GM23338 (cell line): ENCODE measurements around the gene UTP18. TPM values are rescaled to one million over a fixed set of nuclear protein-coding genes. Genes with fewer than 3 reads are reported as not detected.
"Not testable (repeated sequence)": the region's sequence is repeated elsewhere in the genome, so short reads cannot be mapped to it uniquely, and the experiment has no call there.

Experiments
- ATAC-seq: fragments of 200-7000 bp; cut with Tn5 transposase; 3 replicates; pipeline ENCODE4 v1.9.1; 2020
- DNase-seq: peaks from one replicate; pipeline ENCODE4 v3.0.0-alpha.2; 2015; ENCODE audit warnings: low spot score
- H2AFZ ChIP-seq: fragments of 200-600 bp; sonication (generic); 2 replicates; pipeline ENCODE4 v1.8.0; 2016; ENCODE audit warnings: antibody characterized with exemption, mild to moderate bottlenecking, moderate library complexity
- H3F3A ChIP-seq: fragments of 200-600 bp; sonication (generic); replicated peaks from 2 replicates; pipeline ENCODE4 v1.8.0; 2017; ENCODE audit warnings: antibody characterized with exemption, mixed run types, low read depth
- H3K27ac ChIP-seq: fragments of 200-600 bp; sonication (generic); 2 replicates; pipeline ENCODE4 v1.6.1; 2016; ENCODE audit warnings: low read depth
- H3K27me3 ChIP-seq: fragments of 200-600 bp; sonication (generic); 2 replicates; pipeline ENCODE4 v1.8.0; 2016; ENCODE audit warnings: mild to moderate bottlenecking, mixed run types, moderate library complexity; ENCODE audit not compliant: insufficient read depth
- H3K36me3 ChIP-seq: fragments of 200-600 bp; sonication (generic); 2 replicates; pipeline ENCODE4 v1.8.0; 2016; ENCODE audit warnings: mild to moderate bottlenecking; ENCODE audit not compliant: insufficient read depth
- H3K4me1 ChIP-seq: fragments of 200-600 bp; sonication (generic); 2 replicates; pipeline ENCODE4 v1.8.0; 2016; ENCODE audit warnings: mild to moderate bottlenecking, moderate library complexity; ENCODE audit not compliant: insufficient read depth
- H3K4me2 ChIP-seq: fragments of 200-600 bp; sonication (generic); 2 replicates; pipeline ENCODE4 v1.7.1; 2017; ENCODE audit warnings: mixed run types
- H3K4me3 ChIP-seq: fragments of 200-600 bp; sonication (generic); 2 replicates; pipeline ENCODE4 v1.6.1; 2016; ENCODE audit warnings: mixed run types
- H3K79me2 ChIP-seq: fragments of 200-600 bp; sonication (generic); replicated peaks from 2 replicates; pipeline ENCODE4 v1.8.0; 2017; ENCODE audit warnings: mild to moderate bottlenecking; ENCODE audit not compliant: insufficient read depth
- H3K9me2 ChIP-seq: fragments of 200-600 bp; sonication (generic); 2 replicates; pipeline ENCODE4 v1.8.0; 2017; ENCODE audit not compliant: insufficient read depth
- H4K20me1 ChIP-seq: fragments of 200-600 bp; sonication (generic); replicated peaks from 2 replicates; pipeline ENCODE4 v1.8.0; 2017; ENCODE audit warnings: mild to moderate bottlenecking; ENCODE audit not compliant: insufficient read depth
- H3K27ac Mint-ChIP-seq: 2 replicates; pipeline ENCODE4 v1.8.0; 2020; ENCODE audit warnings: inconsistent platforms, mild to moderate bottlenecking, moderate library complexity, mixed read lengths
- H3K27me3 Mint-ChIP-seq: 3 replicates; pipeline ENCODE4 v1.8.0; 2022; ENCODE audit warnings: low read depth, mild to moderate bottlenecking, moderate library complexity, mixed read lengths, inconsistent platforms; ENCODE audit not compliant: insufficient read depth, poor library complexity
- H3K36me3 Mint-ChIP-seq: 3 replicates; pipeline ENCODE4 v1.8.0; 2021; ENCODE audit warnings: low read depth, mild to moderate bottlenecking, inconsistent platforms, moderate library complexity, mixed read lengths
- H3K4me1 Mint-ChIP-seq: 3 replicates; pipeline ENCODE4 v1.8.0; 2020; ENCODE audit warnings: mild to moderate bottlenecking, inconsistent platforms, mixed read lengths
- H3K4me3 Mint-ChIP-seq: 3 replicates; pipeline ENCODE4 v1.8.0; 2021; ENCODE audit warnings: moderate library complexity, mild to moderate bottlenecking, inconsistent platforms, mixed read lengths
- H3K9me3 Mint-ChIP-seq: 3 replicates; pipeline ENCODE4 v1.8.0; 2020; ENCODE audit warnings: moderate library complexity, mild to moderate bottlenecking, inconsistent platforms, mixed read lengths
- CREB1 ChIP-seq: fragments of 250-450 bp; sonication (Bioruptor Pico); IDR thresholded peaks from 2 replicates; pipeline ENCODE4 v1.5.0; 2020; ENCODE audit warnings: low read depth, mild to moderate bottlenecking, moderate library complexity
- ETS1 ChIP-seq: IDR thresholded peaks from 2 replicates; pipeline ENCODE4 v1.6.1; 2016; ENCODE audit warnings: antibody characterized with exemption
- EZH2 ChIP-seq: fragments of 200-600 bp; sonication (generic); IDR thresholded peaks from one replicate; pipeline ENCODE4 v1.8.0; 2017; ENCODE audit warnings: antibody characterized with exemption, mild to moderate bottlenecking, low read depth; ENCODE audit not compliant: unreplicated experiment
- EZH2phosphoT487 ChIP-seq: fragments of 200-600 bp; sonication (generic); IDR thresholded peaks from one replicate; pipeline ENCODE4 v1.8.1; 2018; ENCODE audit warnings: antibody characterized with exemption; ENCODE audit not compliant: unreplicated experiment
- NANOG ChIP-seq: IDR thresholded peaks from 2 replicates; pipeline ENCODE4 v1.6.1; 2016; ENCODE audit warnings: antibody characterized with exemption, borderline replicate concordance
- POLR2AphosphoS5 ChIP-seq: IDR thresholded peaks from 2 replicates; pipeline ENCODE4 v1.6.1; 2016; ENCODE audit warnings: antibody characterized with exemption, low read depth
- REST ChIP-seq: IDR thresholded peaks from one replicate; pipeline ENCODE4 v1.6.1; 2018; ENCODE audit warnings: antibody characterized with exemption; ENCODE audit not compliant: unreplicated experiment
- ZNF114 ChIP-seq: fragments of 250-450 bp; sonication (Bioruptor Pico); IDR thresholded peaks from 2 replicates; pipeline ENCODE4 v1.5.0; 2020; ENCODE audit warnings: mild to moderate bottlenecking, moderate library complexity
- ZNF331 ChIP-seq: fragments of 250-450 bp; sonication (Bioruptor Pico); IDR thresholded peaks from 2 replicates; pipeline ENCODE4 v1.5.0; 2020; ENCODE audit warnings: low read depth, mild to moderate bottlenecking, moderate library complexity
- polyA plus RNA-seq: library from polyadenylated mRNA; unstranded; fragments of >200 nt; fragmentation: Nextera tagmentation; extraction: Ambion mirVana; gene quantifications from 2 replicates; pipeline ENCODE4 v1.2.1, GENCODE V29; 2016
- total RNA-seq: library from RNA; depleted of rRNA; stranded (reverse); fragments of >200 nt; shearing (Covaris generic); gene quantifications from 2 replicates; pipeline ENCODE4 v1.2.3, GENCODE V29; 2014

UTP18 gene
- total and polyA plus RNA-seq, 2 experiments from 2014 or later = 79.4 to 87.9 TPM

DNA sequence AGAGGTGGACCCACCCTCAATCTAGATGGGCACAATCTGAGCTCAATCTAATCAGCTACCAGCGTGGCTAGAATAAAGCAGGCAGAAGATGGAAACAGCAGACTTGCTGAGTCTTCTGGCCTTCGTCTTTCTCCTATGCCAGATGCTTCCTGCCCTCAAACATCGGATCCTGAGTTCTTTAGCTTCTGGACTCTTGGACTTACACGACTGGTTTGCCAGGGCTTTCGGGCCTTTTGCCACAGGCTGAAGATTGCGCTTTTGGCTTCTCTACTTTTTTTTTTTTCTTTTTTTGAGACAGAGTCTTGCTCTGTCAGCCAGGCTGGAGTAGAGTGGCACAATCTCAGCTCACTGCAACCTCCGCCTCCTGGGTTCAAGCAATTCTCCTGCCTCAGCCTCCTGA is 65.1 kb downstream of the UTP18 start (continued):
- TF ChIP-seq POLR2AphosphoS5 (no peak), REST (no peak), CREB1 (CRISPR knock-in tag) (no peak), EZH2 (no peak), ZNF331 (CRISPR knock-in tag) (no peak), EZH2phosphoT487 (no peak), ZNF114 (CRISPR knock-in tag) (no peak), ETS1 (no peak), NANOG (no peak)

DNA sequence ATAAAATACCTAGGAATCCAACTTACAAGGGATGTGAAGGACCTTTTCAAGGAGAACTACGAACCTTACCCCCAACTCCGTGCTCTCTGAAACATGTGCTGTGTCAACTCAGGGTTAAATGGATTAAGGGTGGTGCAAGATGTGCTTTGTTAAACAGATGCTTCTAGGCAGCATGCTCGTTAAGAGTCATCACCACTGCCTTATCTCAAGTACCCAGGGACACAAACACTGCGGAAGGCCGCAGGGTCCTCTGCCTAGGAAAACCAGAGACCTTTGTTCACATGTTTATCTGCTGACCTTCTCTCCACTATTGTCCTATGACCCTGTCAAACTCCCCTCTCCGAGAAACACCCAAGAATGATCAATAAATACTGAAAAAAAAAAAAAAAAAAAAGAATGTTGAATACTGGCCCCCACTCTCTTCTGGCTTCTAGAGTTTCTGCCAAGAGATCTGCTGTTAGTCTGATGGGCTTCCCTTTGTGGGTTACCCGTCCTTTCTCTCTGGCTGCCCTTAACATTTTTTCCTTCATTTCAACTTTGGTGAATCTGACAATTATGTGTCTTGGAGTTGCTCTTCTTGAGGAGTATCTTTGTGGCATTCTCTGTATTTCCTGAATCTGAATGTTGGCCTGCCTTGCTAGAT is 70.6 kb downstream of the UTP18 start:
- H3F3A ChIP-seq, H3K27me3 ChIP-seq, H3K9me2 ChIP-seq, ATAC-seq, H3K79me2 ChIP-seq, H4K20me1 ChIP-seq, DNase-seq, H3K4me1 Mint-ChIP-seq, H3K36me3 ChIP-seq, H3K4me3 Mint-ChIP-seq, H3K27ac Mint-ChIP-seq, H3K4me3 ChIP-seq, H3K4me1 ChIP-seq, H3K27me3 Mint-ChIP-seq, H3K27ac ChIP-seq, H3K4me2 ChIP-seq, H2AFZ ChIP-seq: not testable (repeated sequence)
- peaks cover 27% of the 10 kb centered on the region for H3K9me3 Mint-ChIP-seq
- H3K36me3 Mint-ChIP-seq = peaks cover 14% of the 10 kb centered on the region; the same call in 2 of the 3 replicates
